ENCODE results near the gene MYLK2.

DNA sequence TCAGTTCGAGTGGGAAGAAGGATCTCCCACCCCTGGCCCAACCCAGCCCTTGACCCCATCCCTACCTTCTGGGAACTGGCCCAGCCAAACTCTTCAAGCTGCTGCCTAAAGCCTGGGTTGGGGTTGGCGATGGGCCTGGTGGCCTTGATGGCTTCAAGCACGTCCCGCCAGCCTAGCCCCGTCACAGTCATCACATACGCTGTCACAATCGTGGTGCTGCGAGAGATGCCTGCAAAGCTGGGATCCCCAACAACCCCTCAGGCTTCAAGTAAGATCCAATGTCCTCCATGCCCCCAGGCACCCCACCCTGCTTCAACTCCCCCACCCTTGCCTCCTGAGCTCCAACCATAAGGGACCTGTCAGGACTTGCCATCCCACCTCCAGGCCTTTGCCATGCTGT, 43.4 kb downstream of the MYLK2 start:
- TF ChIP-seq, protein P1, sequence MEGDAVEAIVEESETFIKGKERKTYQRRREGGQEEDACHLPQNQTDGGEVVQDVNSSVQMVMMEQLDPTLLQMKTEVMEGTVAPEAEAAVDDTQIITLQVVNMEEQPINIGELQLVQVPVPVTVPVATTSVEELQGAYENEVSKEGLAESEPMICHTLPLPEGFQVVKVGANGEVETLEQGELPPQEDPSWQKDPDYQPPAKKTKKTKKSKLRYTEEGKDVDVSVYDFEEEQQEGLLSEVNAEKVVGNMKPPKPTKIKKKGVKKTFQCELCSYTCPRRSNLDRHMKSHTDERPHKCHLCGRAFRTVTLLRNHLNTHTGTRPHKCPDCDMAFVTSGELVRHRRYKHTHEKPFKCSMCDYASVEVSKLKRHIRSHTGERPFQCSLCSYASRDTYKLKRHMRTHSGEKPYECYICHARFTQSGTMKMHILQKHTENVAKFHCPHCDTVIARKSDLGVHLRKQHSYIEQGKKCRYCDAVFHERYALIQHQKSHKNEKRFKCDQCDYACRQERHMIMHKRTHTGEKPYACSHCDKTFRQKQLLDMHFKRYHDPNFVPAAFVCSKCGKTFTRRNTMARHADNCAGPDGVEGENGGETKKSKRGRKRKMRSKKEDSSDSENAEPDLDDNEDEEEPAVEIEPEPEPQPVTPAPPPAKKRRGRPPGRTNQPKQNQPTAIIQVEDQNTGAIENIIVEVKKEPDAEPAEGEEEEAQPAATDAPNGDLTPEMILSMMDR (IDR thresholded peaks at IDR 0.05) = no peak
- no peak for TF ChIP-seq EP300 (IDR thresholded peaks at IDR 0.05)
- no peak for TF ChIP-seq POLR2A (IDR thresholded peaks at IDR 0.05)
- no peak for TF ChIP-seq POLR2AphosphoS5 (IDR thresholded peaks at IDR 0.05)

Measured in sigmoid colon (tissue), 4 donors.